Globus pallidus (tissue), 1 donor: Measurements from ENCODE around the gene ARHGEF10L.
"Not testable (repeated sequence)": the region's sequence is repeated elsewhere in the genome, so short reads cannot be mapped to it uniquely, and the experiment has no call there.

Experiments used
- DNase-seq: peaks from one replicate; pipeline ENCODE4 v3.0.0-alpha.2; 2015; ENCODE audit warnings: low spot score

Gene ARHGEF10L

GRCh38 chr1:17612831-17613230 is 73.3 kb downstream of the ARHGEF10L start:
- no peak for DNase-seq

GRCh38 chr1:17614586-17614985 is 75.1 kb downstream of the ARHGEF10L start:
- no peak for DNase-seq

DNA sequence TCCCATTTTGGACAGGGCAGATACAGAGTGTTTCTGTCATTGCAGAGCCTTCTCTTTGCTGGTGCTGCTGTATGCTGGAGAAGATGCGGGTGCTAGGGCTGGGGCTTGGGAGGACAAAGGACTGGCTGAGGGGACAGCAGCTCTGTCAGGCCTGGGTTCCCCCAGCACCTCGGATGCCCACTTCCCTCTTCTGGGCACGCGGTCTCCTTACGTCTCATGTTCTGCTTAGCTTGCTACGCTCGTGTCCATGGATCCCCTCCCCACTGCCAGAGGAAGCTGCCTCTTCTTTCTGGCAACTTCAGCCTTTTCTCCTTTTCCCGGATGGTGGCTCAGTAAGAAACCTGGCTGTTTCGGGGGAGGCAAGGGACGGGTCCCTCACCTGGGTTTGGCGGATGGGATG is 75.7 kb downstream of the ARHGEF10L start:
- peak; percentile 47 for DNase-seq

DNA sequence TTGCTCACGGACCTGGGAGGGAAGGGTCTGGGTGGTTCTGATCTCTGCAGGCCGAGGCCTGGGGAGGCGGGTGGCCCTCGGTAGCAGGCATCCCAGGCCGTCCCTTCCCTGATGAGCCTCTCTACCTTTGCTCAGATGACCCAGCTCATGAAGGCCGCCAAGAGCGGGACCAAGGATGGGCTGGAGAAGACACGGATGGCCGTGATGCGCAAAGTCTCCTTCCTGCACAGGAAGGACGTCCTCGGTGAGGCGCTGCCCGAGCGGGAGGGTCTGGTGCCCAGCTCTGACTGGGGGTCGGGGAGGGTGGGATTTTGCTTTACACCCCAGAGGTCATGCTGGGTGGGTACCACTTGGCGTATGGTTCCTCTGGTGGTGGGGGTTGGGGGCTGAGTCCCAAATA is 76.5 kb downstream of the ARHGEF10L start:
- DNase-seq = no peak

- DNase-seq = no peak
Observed at GRCh38 chr1:17616731-17617279, 77.3 kb downstream of the ARHGEF10L start.

GRCh38 chr1:17617787-17618557 is 78.5 kb downstream of the ARHGEF10L start:
- DNase-seq = peak; percentile 57

- no peak for DNase-seq
Observed at GRCh38 chr1:17618558-17619247, 79.2 kb downstream of the ARHGEF10L start.

DNA sequence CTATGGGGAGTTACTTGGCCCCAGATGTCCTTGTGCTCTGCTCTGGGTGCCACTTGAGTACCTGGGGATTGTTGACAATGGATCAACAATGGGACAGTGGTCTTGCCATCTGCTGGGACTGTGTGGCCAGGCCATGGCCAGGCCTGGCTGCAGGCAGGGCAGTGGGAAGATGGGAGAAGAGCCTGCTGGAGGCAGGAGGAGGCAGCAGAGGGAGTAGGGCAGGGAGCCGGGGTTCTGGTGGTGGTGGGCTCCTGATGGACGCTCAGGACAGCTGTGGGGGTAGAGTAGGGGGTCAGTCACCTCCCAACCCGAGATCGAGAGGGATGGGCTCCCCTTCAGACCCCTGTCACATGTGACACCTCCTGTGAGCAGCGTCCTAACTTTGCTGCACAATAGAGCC is 81.0 kb downstream of the ARHGEF10L start:
- DNase-seq = no peak

- DNase-seq = no peak
Observed at GRCh38 chr1:17621691-17622090, 82.2 kb downstream of the ARHGEF10L start.

DNA sequence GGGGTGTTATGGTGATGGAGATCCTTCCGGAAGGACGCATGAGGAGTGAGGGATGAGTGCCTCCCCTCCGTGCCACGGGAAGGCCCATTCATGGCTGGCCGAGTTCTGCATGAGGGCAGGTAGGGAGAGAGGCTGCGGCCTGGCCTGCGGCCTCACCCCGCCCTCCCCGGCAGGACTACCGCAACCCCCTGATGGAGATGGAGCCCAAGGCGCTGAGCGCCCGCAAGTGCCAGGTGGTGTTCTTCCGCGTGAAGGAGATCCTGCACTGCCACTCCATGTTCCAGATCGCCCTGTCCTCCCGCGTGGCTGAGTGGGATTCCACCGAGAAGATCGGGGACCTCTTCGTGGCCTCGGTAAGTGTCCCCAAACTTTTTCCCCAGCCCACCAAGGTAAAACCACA is 83.3 kb downstream of the ARHGEF10L start:
- DNase-seq = no peak

DNA sequence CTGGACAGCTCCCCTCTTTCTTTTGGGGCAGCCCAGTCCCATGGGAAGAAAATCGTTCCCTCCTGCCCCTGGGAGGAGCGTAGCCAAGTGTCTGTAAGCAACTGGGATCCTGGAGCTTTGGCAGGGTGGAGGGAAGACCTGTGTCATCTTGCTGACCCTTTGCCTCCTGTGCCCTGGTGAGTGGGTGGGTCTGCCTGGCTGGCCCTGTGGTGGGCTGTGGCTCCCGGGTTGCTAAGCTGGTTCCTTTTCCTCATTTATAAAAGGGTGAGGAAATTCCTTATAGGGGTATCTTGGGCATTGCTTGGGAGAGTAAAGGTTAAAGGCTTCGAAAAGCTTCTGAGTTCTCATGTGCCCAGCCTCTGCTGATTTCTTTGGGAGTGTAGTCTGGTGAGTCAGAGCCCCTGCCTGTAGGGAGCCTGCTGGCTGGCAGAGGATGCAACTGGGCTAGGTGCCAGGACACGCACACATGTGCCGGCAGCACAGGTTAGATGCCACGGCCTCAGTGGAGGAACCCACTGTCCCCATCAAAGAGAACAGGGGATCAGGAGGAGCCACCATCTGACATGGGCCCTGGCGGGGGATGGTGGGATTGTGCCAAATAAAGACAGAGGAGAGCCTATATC is 85.2 kb downstream of the ARHGEF10L start:
- DNase-seq = no peak

GRCh38 chr1:17627239-17628052 is 87.9 kb downstream of the ARHGEF10L start:
- no peak for DNase-seq

GRCh38 chr1:17629046-17629445 is 89.5 kb downstream of the ARHGEF10L start:
- DNase-seq = not testable (repeated sequence)

DNA sequence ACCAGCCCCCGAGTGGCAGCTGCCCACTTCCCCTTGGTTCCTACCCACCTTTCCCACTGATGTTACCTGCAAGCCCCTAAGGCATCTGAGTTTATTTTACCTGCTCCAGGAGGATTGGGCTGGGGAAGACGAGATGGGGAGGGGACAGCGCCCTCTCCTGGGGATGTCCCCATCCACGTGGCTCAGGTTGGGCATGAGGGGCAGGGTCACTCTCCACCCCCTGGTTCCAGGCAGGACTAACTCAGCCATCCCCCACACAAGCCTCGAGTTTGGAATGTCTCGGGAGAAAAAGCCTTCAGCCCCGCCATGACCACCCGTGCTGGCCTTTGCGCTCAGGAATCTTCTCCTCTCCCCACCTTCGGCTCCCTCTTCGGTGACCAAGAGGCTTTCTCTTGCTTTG is 90.0 kb downstream of the ARHGEF10L start:
- no peak for DNase-seq

- peak; percentile 54 for DNase-seq
Observed at GRCh38 chr1:17630048-17630830, 90.7 kb downstream of the ARHGEF10L start.

GRCh38 chr1:17630986-17631385 is 91.5 kb downstream of the ARHGEF10L start:
- no peak for DNase-seq

DNA sequence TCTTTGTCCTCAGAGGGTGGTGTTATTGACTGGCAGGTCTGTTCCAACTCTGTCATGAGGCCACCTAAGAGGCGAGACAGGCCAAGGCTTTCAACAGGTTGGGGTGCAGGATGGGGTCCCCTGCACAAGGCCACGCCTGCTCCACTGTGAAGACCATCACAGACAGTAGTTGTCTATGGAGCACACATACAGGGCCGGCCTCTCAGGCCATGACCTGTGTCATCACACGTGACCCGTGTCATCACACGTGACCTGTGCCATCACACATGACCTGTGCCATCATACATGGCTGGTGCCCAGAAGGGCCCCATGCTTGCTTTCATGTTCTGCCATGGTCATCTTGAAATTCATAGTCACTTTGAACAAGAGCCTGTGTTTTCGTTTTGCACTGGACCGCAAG is 91.9 kb downstream of the ARHGEF10L start:
- DNase-seq = no peak

DNA sequence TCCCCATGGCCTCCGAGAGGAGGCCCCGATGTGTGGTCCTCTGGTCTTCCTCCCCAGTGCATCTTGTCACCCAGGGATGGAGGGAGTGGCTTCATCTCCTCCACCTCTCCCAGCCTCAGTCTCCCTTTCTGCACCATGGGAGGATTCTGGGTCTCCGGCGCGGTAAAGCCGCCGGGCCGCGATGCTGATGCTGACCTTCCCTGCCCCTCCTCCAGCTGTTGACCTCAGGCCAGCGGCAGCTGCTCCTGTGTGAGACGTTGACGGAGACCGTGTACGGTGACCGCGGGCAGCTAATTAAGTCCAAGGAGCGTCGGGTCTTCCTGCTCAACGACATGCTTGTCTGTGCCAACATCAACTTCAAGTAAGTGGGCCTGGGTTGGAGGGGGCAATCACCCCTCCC is 92.6 kb downstream of the ARHGEF10L start:
- no peak for DNase-seq

DNA sequence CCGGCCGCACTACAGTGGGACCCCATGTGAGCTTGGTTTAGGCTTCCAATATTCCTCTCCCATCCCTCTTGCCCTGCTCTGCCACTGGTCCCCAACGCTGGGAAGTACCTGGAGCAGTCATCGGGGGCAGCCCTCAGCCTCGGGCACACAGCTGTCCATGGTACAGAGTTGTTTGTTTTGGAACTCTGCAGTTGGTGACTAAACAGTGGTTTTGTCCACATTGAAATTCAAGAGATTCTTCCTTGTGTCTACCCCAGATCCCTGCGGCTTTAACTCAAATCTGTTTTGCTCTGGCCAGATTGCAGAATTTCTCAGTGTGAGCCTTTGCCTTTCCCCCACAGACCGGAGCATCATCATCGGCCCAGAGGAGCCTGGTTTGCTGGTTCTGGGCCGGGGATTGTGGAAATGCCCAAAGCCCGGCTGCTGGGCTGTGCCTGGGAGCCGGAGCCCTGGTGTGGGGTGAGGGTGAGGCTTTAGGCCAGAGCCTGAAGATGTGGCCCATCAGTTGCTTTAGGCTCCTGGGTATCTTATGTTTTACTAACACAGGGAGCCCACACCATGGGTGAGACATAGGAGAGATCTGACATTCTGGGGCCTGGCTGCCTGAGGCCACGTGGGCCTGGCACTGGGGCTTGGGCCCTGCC is 93.2 kb downstream of the ARHGEF10L start:
- DNase-seq = no peak

- no peak for DNase-seq
Observed at GRCh38 chr1:17633654-17634053, 94.2 kb downstream of the ARHGEF10L start.

DNA sequence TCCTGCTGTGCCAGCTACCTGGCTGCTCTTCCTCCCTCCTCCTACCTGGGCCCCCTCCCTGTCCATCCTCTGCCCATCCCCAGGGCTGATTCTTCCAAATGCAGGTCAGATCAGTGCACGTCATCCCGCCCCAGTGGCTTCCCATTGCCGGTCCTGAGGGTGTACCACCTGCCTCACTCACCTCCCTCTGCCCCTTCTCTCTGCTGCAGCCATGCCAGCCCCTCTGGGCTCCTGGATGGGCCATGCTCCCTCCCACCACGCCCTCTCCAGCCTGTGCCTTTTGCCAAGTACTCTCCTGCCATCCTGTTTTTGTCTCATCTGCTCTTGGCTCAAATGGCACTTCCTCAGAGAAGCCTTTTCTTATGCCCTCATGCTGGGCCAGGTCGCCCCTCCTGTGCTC is 95.8 kb downstream of the ARHGEF10L start:
- DNase-seq = no peak
